Measurements from ENCODE around the gene CRELD1.

The CRELD1 gene

DNA sequence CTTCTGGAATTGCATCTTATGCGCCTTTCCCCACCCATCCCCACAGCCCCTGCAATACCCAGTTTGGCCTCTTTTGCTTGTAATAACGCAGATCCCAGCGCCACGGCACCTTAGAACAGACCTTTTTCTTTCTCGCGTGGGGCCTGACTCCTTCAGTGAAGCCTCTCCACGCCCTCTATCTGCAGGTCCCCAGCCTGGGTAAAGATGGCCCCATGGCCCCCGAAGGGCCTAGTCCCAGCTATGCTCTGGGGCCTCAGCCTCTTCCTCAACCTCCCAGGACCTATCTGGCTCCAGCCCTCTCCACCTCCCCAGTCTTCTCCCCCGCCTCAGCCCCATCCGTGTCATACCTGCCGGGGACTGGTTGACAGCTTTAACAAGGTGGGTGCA is 594 bp downstream of the CRELD1 start:
- peaks cover 11% of the 10 kb centered on the region for H3K79me2 ChIP-seq (ENCODE audit: low read length)

DNA sequence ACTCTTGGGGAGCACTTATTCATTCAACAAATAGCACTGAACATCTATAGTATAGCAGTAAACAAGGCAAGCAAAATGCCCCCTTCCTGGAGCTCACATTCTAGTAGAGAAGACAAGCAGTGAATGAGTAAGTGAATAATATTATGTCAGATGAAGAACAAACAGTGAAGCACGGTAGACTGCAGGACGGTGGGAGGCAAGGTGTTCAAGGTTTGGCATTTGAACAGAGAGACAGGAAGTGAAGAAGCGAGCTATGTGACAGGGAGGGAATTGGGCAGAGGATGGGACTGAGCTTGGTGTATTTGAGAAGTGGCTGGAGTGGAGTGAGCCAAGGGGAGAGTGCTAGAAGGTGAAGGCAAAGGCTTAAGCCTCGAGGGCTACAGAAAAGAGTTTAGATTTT is 1.4 kb downstream of the CRELD1 start:
- H2AFZ ChIP-seq (ENCODE audit: low read depth, low read length), result no peak overlapping the region
- H3K9ac ChIP-seq (ENCODE audit: low read length), result no peak overlapping the region
- no peaks in the 10 kb centered on the region for H3K9me3 ChIP-seq (ENCODE audit: insufficient read depth, low read length)
- H3K27me3 ChIP-seq (ENCODE audit: low read depth, low read length), result no peaks in the 10 kb centered on the region
- peak overlapping the region; percentile 96 for H3K4me2 ChIP-seq (ENCODE audit: low read length)
- H3K79me2 ChIP-seq (ENCODE audit: low read length), result peaks cover 11% of the 10 kb centered on the region
- peaks cover 4% of the 10 kb centered on the region for H3K36me3 ChIP-seq (replicated peaks; ENCODE audit: low read depth, low read length)
- H3K4me3 ChIP-seq (ENCODE audit: low read length), result peak overlapping the region; percentile 92
- no peaks in the 10 kb centered on the region for H4K20me1 ChIP-seq (ENCODE audit: insufficient read depth, low read length)
- peaks cover 12% of the 10 kb centered on the region for H3K4me1 ChIP-seq (ENCODE audit: low read length)
- no peak overlapping the region for H3K27ac ChIP-seq (ENCODE audit: low read length)
- TF ChIP-seq, protein P1, sequence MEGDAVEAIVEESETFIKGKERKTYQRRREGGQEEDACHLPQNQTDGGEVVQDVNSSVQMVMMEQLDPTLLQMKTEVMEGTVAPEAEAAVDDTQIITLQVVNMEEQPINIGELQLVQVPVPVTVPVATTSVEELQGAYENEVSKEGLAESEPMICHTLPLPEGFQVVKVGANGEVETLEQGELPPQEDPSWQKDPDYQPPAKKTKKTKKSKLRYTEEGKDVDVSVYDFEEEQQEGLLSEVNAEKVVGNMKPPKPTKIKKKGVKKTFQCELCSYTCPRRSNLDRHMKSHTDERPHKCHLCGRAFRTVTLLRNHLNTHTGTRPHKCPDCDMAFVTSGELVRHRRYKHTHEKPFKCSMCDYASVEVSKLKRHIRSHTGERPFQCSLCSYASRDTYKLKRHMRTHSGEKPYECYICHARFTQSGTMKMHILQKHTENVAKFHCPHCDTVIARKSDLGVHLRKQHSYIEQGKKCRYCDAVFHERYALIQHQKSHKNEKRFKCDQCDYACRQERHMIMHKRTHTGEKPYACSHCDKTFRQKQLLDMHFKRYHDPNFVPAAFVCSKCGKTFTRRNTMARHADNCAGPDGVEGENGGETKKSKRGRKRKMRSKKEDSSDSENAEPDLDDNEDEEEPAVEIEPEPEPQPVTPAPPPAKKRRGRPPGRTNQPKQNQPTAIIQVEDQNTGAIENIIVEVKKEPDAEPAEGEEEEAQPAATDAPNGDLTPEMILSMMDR (IDR thresholded peaks at IDR 0.05; ENCODE audit: low read depth, low read length), result no peak
- TF ChIP-seq EZH2phosphoT487 (IDR thresholded peaks at IDR 0.05; ENCODE audit: low read depth), result no peak

More for the DNA sequence above, 594 bp downstream of the CRELD1 start:
- no peaks in the 10 kb centered on the region for H3K27me3 ChIP-seq (ENCODE audit: low read depth, low read length)
- H3K4me3 ChIP-seq (ENCODE audit: low read length), result peak overlapping the region; percentile 92
- peak overlapping the region; percentile 79 for H3K9ac ChIP-seq (ENCODE audit: low read length)
- H2AFZ ChIP-seq (ENCODE audit: low read depth, low read length), result peak overlapping the region; percentile 94
- no peak for TF ChIP-seq EZH2phosphoT487 (IDR thresholded peaks at IDR 0.05; ENCODE audit: low read depth)
- TF ChIP-seq, protein P1 (IDR thresholded peaks at IDR 0.05; ENCODE audit: low read depth, low read length), result no peak
- peaks cover 4% of the 10 kb centered on the region for H3K36me3 ChIP-seq (replicated peaks; ENCODE audit: low read depth, low read length)
- no peaks in the 10 kb centered on the region for H3K9me3 ChIP-seq (ENCODE audit: insufficient read depth, low read length)
- no peaks in the 10 kb centered on the region for H4K20me1 ChIP-seq (ENCODE audit: insufficient read depth, low read length)
- H3K27ac ChIP-seq (ENCODE audit: low read length), result peak overlapping the region; percentile 49
- H3K4me1 ChIP-seq (ENCODE audit: low read length), result peaks cover 12% of the 10 kb centered on the region
- H3K4me2 ChIP-seq (ENCODE audit: low read length), result peak overlapping the region; percentile 96

DNA sequence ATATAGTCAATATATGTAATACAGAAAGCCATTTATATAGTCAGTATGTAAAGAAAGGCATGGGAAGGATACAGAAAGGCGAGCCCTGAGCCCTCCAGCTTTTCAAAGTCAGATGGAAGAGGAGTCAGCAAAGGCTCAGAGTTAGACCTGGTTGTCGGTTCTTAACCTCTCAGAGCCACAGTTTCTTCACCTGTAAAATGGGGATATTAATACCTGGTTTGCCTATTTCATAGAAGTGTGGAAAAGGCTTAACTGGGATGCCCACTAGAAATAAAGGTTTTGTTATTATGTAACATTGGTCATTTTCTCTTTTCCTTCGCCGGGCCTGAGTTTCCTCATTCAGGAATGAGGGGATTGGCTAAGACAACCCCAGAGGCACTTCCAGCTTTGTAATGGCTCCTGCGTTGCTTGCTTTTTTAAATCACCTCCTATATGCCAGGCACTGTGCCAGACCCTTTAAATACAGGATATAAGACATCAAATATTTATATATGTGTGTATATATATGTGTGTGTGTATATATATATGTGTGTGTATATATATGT is 2.4 kb downstream of the CRELD1 start:
- no peak overlapping the region for H3K9ac ChIP-seq (ENCODE audit: low read length)
- no peak overlapping the region for H3K27ac ChIP-seq (ENCODE audit: low read length)
- no peaks in the 10 kb centered on the region for H3K27me3 ChIP-seq (ENCODE audit: low read depth, low read length)
- H3K4me3 ChIP-seq (ENCODE audit: low read length), result no peak overlapping the region
- H3K79me2 ChIP-seq (ENCODE audit: low read length), result peaks cover 11% of the 10 kb centered on the region
- TF ChIP-seq, protein P1 (IDR thresholded peaks at IDR 0.05; ENCODE audit: low read depth, low read length), result no peak
- TF ChIP-seq EZH2phosphoT487 (IDR thresholded peaks at IDR 0.05; ENCODE audit: low read depth), result no peak
- H4K20me1 ChIP-seq (ENCODE audit: insufficient read depth, low read length), result no peaks in the 10 kb centered on the region
- no peak overlapping the region for H2AFZ ChIP-seq (ENCODE audit: low read depth, low read length)
- peaks cover 4% of the 10 kb centered on the region for H3K36me3 ChIP-seq (replicated peaks; ENCODE audit: low read depth, low read length)
- H3K9me3 ChIP-seq (ENCODE audit: insufficient read depth, low read length), result no peaks in the 10 kb centered on the region
- H3K4me1 ChIP-seq (ENCODE audit: low read length), result peaks cover 12% of the 10 kb centered on the region
- H3K4me2 ChIP-seq (ENCODE audit: low read length), result no peak overlapping the region

DNA sequence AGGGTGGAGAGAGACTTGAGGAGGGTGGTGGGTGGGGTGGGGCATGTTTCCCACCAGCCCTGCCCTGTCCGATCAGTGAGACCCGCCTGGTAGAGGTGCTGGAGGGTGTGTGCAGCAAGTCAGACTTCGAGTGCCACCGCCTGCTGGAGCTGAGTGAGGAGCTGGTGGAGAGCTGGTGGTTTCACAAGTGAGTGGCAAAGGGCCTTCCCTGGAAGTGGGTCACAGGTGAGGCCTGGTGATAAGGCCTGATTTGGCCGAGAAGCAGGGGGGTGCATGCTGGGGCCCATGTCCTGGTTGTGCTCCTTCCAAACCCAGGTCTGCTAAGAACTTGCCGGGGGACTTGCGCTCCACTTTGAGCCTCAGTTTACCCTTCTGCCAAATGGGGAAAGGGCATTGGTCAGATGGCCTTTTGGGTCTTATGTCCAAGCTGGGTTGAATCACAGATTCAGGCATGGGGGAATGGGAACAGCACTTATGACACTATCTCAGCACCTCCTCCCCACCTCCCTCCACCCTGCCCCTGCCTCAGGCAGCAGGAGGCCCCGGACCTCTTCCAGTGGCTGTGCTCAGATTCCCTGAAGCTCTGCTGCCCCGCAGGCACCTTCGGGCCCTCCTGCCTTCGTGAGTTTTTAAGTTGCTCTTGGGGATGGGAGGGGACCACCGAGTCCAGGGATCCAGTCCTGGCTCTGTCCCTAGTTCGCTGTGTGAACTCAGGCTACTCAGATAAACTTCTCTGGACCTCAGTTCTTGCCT is 4.0 kb downstream of the CRELD1 start:
- Histone ChIP-seq H3K9me3 (ENCODE audit: insufficient read depth, low read length) (no peaks in the 10 kb centered on the region), H3K4me3 (ENCODE audit: low read length) (no peak overlapping the region), H3K9ac (ENCODE audit: low read length) (no peak overlapping the region), H4K20me1 (ENCODE audit: insufficient read depth, low read length) (no peaks in the 10 kb centered on the region), H3K27me3 (ENCODE audit: low read depth, low read length) (no peaks in the 10 kb centered on the region), H3K4me2 (ENCODE audit: low read length) (no peak overlapping the region), H2AFZ (ENCODE audit: low read depth, low read length) (no peak overlapping the region), H3K36me3 (replicated peaks; ENCODE audit: low read depth, low read length) (peaks cover 4% of the 10 kb centered on the region), H3K27ac (ENCODE audit: low read length) (no peak overlapping the region), H3K79me2 (ENCODE audit: low read length) (peaks cover 11% of the 10 kb centered on the region), H3K4me1 (ENCODE audit: low read length) (peaks cover 10% of the 10 kb centered on the region)
- no peak for TF ChIP-seq EZH2phosphoT487 (IDR thresholded peaks at IDR 0.05; ENCODE audit: low read depth)
- TF ChIP-seq, protein P1 (IDR thresholded peaks at IDR 0.05; ENCODE audit: low read depth, low read length), result no peak

Measured in OCI-LY3 (cell line).